NT2/D1 (cell line): Measurements from ENCODE around the gene MAPK14.

Experiments
- YY1 ChIP-seq: IDR thresholded peaks from 2 replicates; pipeline ENCODE4 v1.6.1; 2011; ENCODE audit not compliant: insufficient read length, insufficient read depth
- ZNF274 ChIP-seq: IDR thresholded peaks from 2 replicates; pipeline ENCODE4 v1.6.1; 2011; ENCODE audit warnings: mild to moderate bottlenecking, low read depth, low read length

GRCh38 chr6:36139431-36139830 is 111.8 kb downstream of the MAPK14 start:
- TF ChIP-seq YY1: no peak
- no peak for TF ChIP-seq ZNF274
